GM12878 (cell line): Measurements from ENCODE around the gene ASB4. TPM values are rescaled to one million over a fixed set of nuclear protein-coding genes. Genes with fewer than 3 reads are reported as not detected.
A peak's percentile ranks its signal among the peaks of the same experiment; 100 is the strongest.

Source experiments
- ATAC-seq: fragments of 200-7000 bp; cut with Tn5 transposase; 3 replicates; pipeline ENCODE4 v1.9.1; 2020; ENCODE audit warnings: mild to moderate bottlenecking, moderate library complexity
- BruUV-seq: library from RNA; stranded (reverse); fragments of 400-500 nt; replicated peaks from 2 replicates; lab custom pipeline; 2021; lab: Mats Ljungman, UMichigan
- CTCF ChIA-PET: fragments of 300-600 bp; sonication (Branson Sonifier 250); formaldehyde crosslinking; extraction: SDS; loops from one replicate; lab custom pipeline; 2021; ENCODE audit warnings: inconsistent platforms; lab: Yijun Ruan, JAX
- POLR2A ChIA-PET: fragments of 350-600 bp; formaldehyde crosslinking; extraction: SDS; loops from one replicate; lab custom pipeline; 2021; ENCODE audit warnings: inconsistent platforms; lab: Charles Lee
- RAD21 ChIA-PET: fragments of 300-600 bp; sonication (Branson Sonifier 250); formaldehyde crosslinking; loops from one replicate; lab custom pipeline; 2023; ENCODE audit warnings: antibody characterized with exemption; ENCODE audit not compliant: unreplicated experiment; lab: Charles Lee
- SMC1A ChIA-PET: fragments of 300-600 bp; sonication (Branson Sonifier 250); formaldehyde crosslinking; loops from one replicate; lab custom pipeline; 2023; ENCODE audit not compliant: unreplicated experiment, uncharacterized antibody; lab: Charles Lee
- DNase-seq: peaks from one replicate; pipeline ENCODE4 v3.0.0-alpha.2; 2011; ENCODE audit warnings: low read depth, low spot score
- FAIRE-seq: peaks from 3 replicates; lab custom pipeline; 2011; peaks lifted over from hg19 to GRCh38; lab: Jason Lieb, UNC
- H2AFZ ChIP-seq: 2 replicates; pipeline ENCODE4 v1.6.0; 2011; ENCODE audit warnings: low read depth, low read length, control low read depth; ENCODE audit not compliant: control insufficient read depth
- H3K27ac ChIP-seq: 2 replicates; pipeline ENCODE4 v1.5.1; 2011; ENCODE audit warnings: control low read depth; ENCODE audit not compliant: control insufficient read depth, insufficient read depth
- H3K27me3 ChIP-seq, 2 experiments: replicated peaks in 1 of 2; 2 replicates each; pipeline versions ENCODE4 v1.6.0 to v1.6.1; 2011; ENCODE audit warnings: low read length in 1 of 2; ENCODE audit not compliant: control insufficient read depth in 2 of 2, insufficient read depth in 2 of 2
- H3K36me3 ChIP-seq, 2 experiments: 2 replicates each; pipeline ENCODE4 v1.5.1; 2011; ENCODE audit warnings: low read length in 1 of 2; ENCODE audit not compliant: control insufficient read depth in 2 of 2, insufficient read depth in 2 of 2
- H3K4me1 ChIP-seq: 2 replicates; pipeline ENCODE4 v1.6.1; 2011; ENCODE audit warnings: mild to moderate bottlenecking, low read length, moderate library complexity, mixed read lengths; ENCODE audit not compliant: control insufficient read depth, insufficient read depth
- H3K4me2 ChIP-seq: 2 replicates; pipeline ENCODE4 v1.6.0; 2011; ENCODE audit warnings: control low read depth; ENCODE audit not compliant: control insufficient read depth, insufficient read depth
- H3K4me3 ChIP-seq: fragments of 200-600 bp; sonication (generic); 2 replicates; pipeline ENCODE4 v1.5.1; 2016
- H3K79me2 ChIP-seq: 2 replicates; pipeline ENCODE4 v1.6.0; 2011; ENCODE audit warnings: low read length; ENCODE audit not compliant: control insufficient read depth, insufficient read depth
- H3K9ac ChIP-seq: 2 replicates; pipeline ENCODE4 v1.8.0; 2011; ENCODE audit warnings: low read length, control low read depth, mixed read lengths; ENCODE audit not compliant: control insufficient read depth, insufficient read depth
- H3K9me3 ChIP-seq: replicated peaks from 3 replicates; pipeline ENCODE4 v1.5.1; 2011; ENCODE audit warnings: mild to moderate bottlenecking, low read length; ENCODE audit not compliant: control insufficient read depth, insufficient read depth
- H4K20me1 ChIP-seq: 2 replicates; pipeline ENCODE4 v1.6.0; 2011; ENCODE audit not compliant: control insufficient read depth, insufficient read depth
- ATF2 ChIP-seq: IDR thresholded peaks from 2 replicates; pipeline ENCODE4 v1.6.1; 2012; ENCODE audit warnings: low read length, inconsistent platforms
- CEBPB ChIP-seq, 2 experiments: fragments of 150-350 bp in 1 of 2; IDR thresholded peaks; 2 replicates each; pipeline ENCODE4 v1.6.1; 2012 to 2014; ENCODE audit warnings: low read depth in 2 of 2, low read length in 2 of 2, borderline replicate concordance in 1 of 2, inconsistent platforms in 1 of 2
- CTCF ChIP-seq, 3 experiments: IDR thresholded peaks in 2 of 3; conservative IDR thresholded peaks in 1 of 3; 2 replicates each; pipeline ENCODE4 v1.5.1; 2011; ENCODE audit warnings: low read depth in 3 of 3, low read length in 3 of 3, mild to moderate bottlenecking in 3 of 3, control low read depth in 2 of 3, moderate library complexity in 2 of 3, inconsistent platforms in 1 of 3, mixed read lengths in 1 of 3; ENCODE audit not compliant: control insufficient read depth in 2 of 3, insufficient read depth in 1 of 3; ENCODE audit errors: extremely low read depth in 1 of 3
- FOXK2 ChIP-seq: fragments of 450-650 bp; IDR thresholded peaks from 2 replicates; pipeline ENCODE4 v1.6.1; 2017; ENCODE audit warnings: mild to moderate bottlenecking, moderate library complexity
- LARP7 ChIP-seq: fragments of 450-650 bp; IDR thresholded peaks from 2 replicates; pipeline ENCODE4 v1.6.1; 2017; ENCODE audit warnings: mild to moderate bottlenecking
- NRF1 ChIP-seq: conservative IDR thresholded peaks from 2 replicates; pipeline ENCODE4 v1.6.1; 2011; ENCODE audit warnings: mild to moderate bottlenecking, low read depth, low read length, improper control_type of control experiment
- RAD21 ChIP-seq: IDR thresholded peaks from 2 replicates; pipeline ENCODE4 v1.6.1; 2011; ENCODE audit warnings: mild to moderate bottlenecking, low read depth, low read length, moderate library complexity; ENCODE audit not compliant: insufficient read depth
- SPI1 ChIP-seq: IDR thresholded peaks from 2 replicates; pipeline ENCODE4 v1.6.1; 2011; ENCODE audit warnings: low read depth, mild to moderate bottlenecking, low read length, moderate library complexity, borderline replicate concordance; ENCODE audit not compliant: insufficient read depth
- ZNF687 ChIP-seq: fragments of 450-650 bp; IDR thresholded peaks from 2 replicates; pipeline ENCODE4 v1.6.1; 2017; ENCODE audit warnings: mild to moderate bottlenecking, moderate library complexity
- WGBS: methylation state at CpG from one replicate; pipeline ENCODE4 v1.1.6; 2016; ENCODE audit warnings: low lambda C conversion rate; ENCODE audit not compliant: insufficient replicate concordance, insufficient coverage; ENCODE audit errors: missing lambda C conversion rate; 5-methylcytosine and 5-hydroxymethylcytosine counted together
- in situ Hi-C: fragments of 300-500 bp; cut with MboI; formaldehyde crosslinking; loops from 9 replicates; pipeline ENCODE4 v1.14.3; 2018; ENCODE audit warnings: mixed read lengths
- intact Hi-C: fragments of 100-400 bp; cut with micrococcal nuclease; formaldehyde crosslinking; loops from one replicate; pipeline ENCODE4 v1.14.2; 2022; ENCODE audit not compliant: unreplicated experiment
- polyA plus RNA-seq, 11 experiments: library from polyadenylated mRNA; depleted of rRNA in 4 of 11; unstranded in 6 of 11; stranded (reverse) in 5 of 11; fragments of >200 nt; fragmentation: Nextera tagmentation in 4 of 11; fragmentation: Illumina TruSeq in 1 of 11; extraction: Ambion mirVana in 4 of 11; extraction: Trizol in 1 of 11; gene quantifications; 1 replicate in 1 of 11; 2 replicates in 10 of 11; pipeline versions ENCODE4 v1.2.1 to v1.2.3, GENCODE V29; 2011 to 2016; ENCODE audit warnings: inconsistent platforms in 2 of 11, missing spikeins in 2 of 11, low read depth in 1 of 11
- total RNA-seq, 4 experiments: library from RNA; depleted of rRNA in 3 of 4; stranded (reverse); fragments of >200 nt in 3 of 4; fragmentation: Illumina TruSeq in 1 of 4; extraction: Trizol in 1 of 4; gene quantifications; 2 replicates each; pipeline versions ENCODE4 v1.2.1 to v1.2.3, GENCODE V29; 2013 to 2021
- TF ChIP-seq, protein P1 (sequence below): fragments of 450-650 bp; conservative IDR thresholded peaks from 2 replicates; pipeline ENCODE4 v1.6.1; 2017; ENCODE audit warnings: mild to moderate bottlenecking, moderate library complexity

The ASB4 gene
- total and polyA plus RNA-seq, 10 of the 15 experiments (the other 5 are each of a cell fraction or from before 2014, with no cell fraction given): 0.12 to 1.1 TPM; not detected in 8

DNA sequence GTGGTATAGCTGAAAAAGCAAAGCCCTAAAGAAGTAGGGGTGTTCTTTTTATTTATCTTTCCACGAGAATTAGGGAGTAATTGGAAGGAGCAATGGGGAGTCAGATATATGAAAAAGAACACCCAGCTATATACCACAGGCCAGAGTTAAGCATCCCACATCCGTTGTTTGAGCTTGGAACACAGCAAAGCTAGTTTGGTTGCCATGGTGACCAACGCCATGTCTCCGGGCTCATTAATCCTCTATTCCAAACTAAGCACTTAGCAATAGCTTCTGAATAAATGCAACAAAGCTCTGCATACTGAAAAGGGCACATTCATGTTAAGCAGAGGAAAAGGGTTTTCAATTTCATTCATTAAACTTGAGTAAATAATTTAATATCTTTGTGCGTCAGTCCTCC is 23.5 kb downstream of the ASB4 start (continued):
- no peak for TF ChIP-seq CEBPB (IDR thresholded peaks at IDR 0.05; ENCODE audit: borderline replicate concordance in 1 of 2, low read depth in 2 of 2, low read length in 2 of 2)

DNA sequence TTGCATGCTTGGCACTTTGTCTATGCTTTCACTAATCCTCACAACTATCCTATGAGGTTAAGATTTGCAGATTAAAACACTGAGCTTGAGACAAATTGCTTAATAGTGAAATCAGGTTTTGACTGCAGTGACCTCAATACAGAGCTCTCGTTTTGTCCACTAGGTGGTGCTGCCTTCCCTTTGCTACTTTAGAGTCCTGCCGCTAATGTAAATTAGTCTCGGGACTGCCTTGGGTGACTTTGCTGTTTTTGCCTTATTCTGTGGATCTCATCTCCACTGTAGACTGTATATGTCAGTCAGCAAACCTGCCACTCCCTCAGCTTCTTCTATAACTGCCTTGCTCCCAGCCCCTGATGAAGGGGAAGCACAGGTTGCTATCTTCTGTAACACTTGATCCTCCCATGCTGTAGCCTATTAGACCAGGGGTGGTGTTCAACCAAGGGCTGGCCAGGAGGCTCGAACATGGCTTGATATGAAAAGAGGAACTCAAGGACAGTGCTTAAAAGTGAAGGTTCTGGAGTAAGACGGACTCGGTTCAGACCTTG is 26.0 kb downstream of the ASB4 start:
- FAIRE-seq (peak; percentile 84), DNase-seq (no peak), ATAC-seq (peak; percentile 95)
- ChIA-PET CTCF (interaction anchor here (0.6 to 11.1 kb wide), 52 partner anchors 10 to 1109 kb away, joined by 3 to 505 read pairs (median 4); partner anchors contain the start of gene ASB4), POLR2A (interaction anchor here (0.7 to 1.6 kb wide), 9 partner anchors 10 to 180 kb away, joined by 3 to 9 read pairs (median 4); no protein-coding TSS in a partner anchor), RAD21 (interaction anchor here (0.7 to 13.6 kb wide), 38 partner anchors 9 to 1334 kb away, joined by 3 to 288 read pairs (median 4); partner anchors contain the start of genes ASB4 and PON2), SMC1A (interaction anchor here (0.7 to 8.1 kb wide), 37 partner anchors 9 to 853 kb away, joined by 3 to 238 read pairs (median 4); partner anchors contain the start of gene PON3)
- intact Hi-C loops: loop anchor here (1.0 kb wide), 2 partner anchors 175 to 179 kb away; no protein-coding TSS in a partner anchor
- Histone ChIP-seq H2AFZ (peak overlapping the region; percentile 72), H3K79me2 (no peaks in the 10 kb centered on the region), H3K36me3 (no peaks in the 10 kb centered on the region), H3K27me3 (no peaks in the 10 kb centered on the region), H4K20me1 (no peaks in the 10 kb centered on the region), H3K9ac (no peak overlapping the region), H3K9me3 (no peaks in the 10 kb centered on the region), H3K27ac (no peak overlapping the region), H3K4me3 (no peak overlapping the region), H3K4me2 (no peak overlapping the region; the same call in 1 of the 2 replicates), H3K4me1 (no peaks in the 10 kb centered on the region)
- 27% methylated on average over 6 of the region's 6 CpGs for WGBS
- no TSS peak for BruUV-seq
- in situ Hi-C loops: loop anchor here (5.0 to 10.0 kb wide), 2 partner anchors 171 to 363 kb away; no protein-coding TSS in a partner anchor
- peak; percentile 78 to 88 (median 83) for TF ChIP-seq CTCF (IDR thresholded peaks at IDR 0.05 in 2 of 3, conservative IDR thresholded peaks at IDR 0.05 in 1 of 3; ENCODE audit: control insufficient read depth in 2 of 3, extremely low read depth in 1 of 3, insufficient read depth in 1 of 3, low read depth in 3 of 3, low read length in 3 of 3)
- TF ChIP-seq, protein P1, sequence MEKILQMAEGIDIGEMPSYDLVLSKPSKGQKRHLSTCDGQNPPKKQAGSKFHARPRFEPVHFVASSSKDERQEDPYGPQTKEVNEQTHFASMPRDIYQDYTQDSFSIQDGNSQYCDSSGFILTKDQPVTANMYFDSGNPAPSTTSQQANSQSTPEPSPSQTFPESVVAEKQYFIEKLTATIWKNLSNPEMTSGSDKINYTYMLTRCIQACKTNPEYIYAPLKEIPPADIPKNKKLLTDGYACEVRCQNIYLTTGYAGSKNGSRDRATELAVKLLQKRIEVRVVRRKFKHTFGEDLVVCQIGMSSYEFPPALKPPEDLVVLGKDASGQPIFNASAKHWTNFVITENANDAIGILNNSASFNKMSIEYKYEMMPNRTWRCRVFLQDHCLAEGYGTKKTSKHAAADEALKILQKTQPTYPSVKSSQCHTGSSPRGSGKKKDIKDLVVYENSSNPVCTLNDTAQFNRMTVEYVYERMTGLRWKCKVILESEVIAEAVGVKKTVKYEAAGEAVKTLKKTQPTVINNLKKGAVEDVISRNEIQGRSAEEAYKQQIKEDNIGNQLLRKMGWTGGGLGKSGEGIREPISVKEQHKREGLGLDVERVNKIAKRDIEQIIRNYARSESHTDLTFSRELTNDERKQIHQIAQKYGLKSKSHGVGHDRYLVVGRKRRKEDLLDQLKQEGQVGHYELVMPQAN: no peak
- TF ChIP-seq ATF2: no peak
- TF ChIP-seq ZNF687: no peak
- no peak for TF ChIP-seq FOXK2
- TF ChIP-seq NRF1: no peak
- TF ChIP-seq RAD21: peak; percentile 72
- no peak for TF ChIP-seq LARP7
- TF ChIP-seq SPI1: peak; percentile 62
